Measurements from ENCODE around the gene HVCN1. TPM values are rescaled to one million over a fixed set of nuclear protein-coding genes. Genes with fewer than 3 reads are reported as not detected.

The HVCN1 gene
- total and polyA plus RNA-seq, 2 donors (not counting 1 experiment from before 2014, with no cell fraction given), result 216 to 422 TPM

GRCh38 chr12:110637869-110638441 is 51.0 kb downstream of the HVCN1 start:
- TF ChIP-seq CTCF (IDR thresholded peaks at IDR 0.05), result no peak
- no peak for TF ChIP-seq EZH2 (IDR thresholded peaks at IDR 0.05; ENCODE audit: borderline replicate concordance, insufficient read depth, low read depth, low read length, poor library complexity, severe bottlenecking)
- no peaks in the 10 kb centered on the region for H3K36me3 ChIP-seq (replicated peaks in 1 of 2; ENCODE audit: control extremely low read depth in 1 of 2, control insufficient read depth in 1 of 2, extremely low read depth in 1 of 2, insufficient read depth in 2 of 2, low read length in 1 of 2)
- H3K27ac ChIP-seq (ENCODE audit: low read length in 2 of 2), result peak overlapping the region; percentile 46 to 90
- POLR2A ChIA-PET, result interaction anchor here (0.6 kb wide), 1 partner anchor 16 kb away, joined by 5 read pairs; no protein-coding TSS in a partner anchor
- intact Hi-C loops (cut with micrococcal nuclease), result loop anchor here (2.0 kb wide), 1 partner anchor 17 kb away; no protein-coding TSS in a partner anchor
- H3K79me2 ChIP-seq (ENCODE audit: control insufficient read depth, insufficient read depth, low read length), result peaks cover 83% of the 10 kb centered on the region
- H3K4me2 ChIP-seq (replicated peaks; ENCODE audit: low read depth, low read length, poor library complexity, severe bottlenecking), result peak overlapping the region; percentile 49
- DNase-seq (peak; percentile 50), ATAC-seq (ENCODE audit: low read depth) (peak; percentile 44)
- Mint-ChIP-seq H3K27me3 (no peaks in the 10 kb centered on the region), H3K9me3 (ENCODE audit: insufficient read depth) (no peaks in the 10 kb centered on the region), H3K4me3 (peak overlapping the region; percentile 62), H3K4me1 (peaks cover 86% of the 10 kb centered on the region), H3K27ac (peak overlapping the region; percentile 98)
- H3K9me3 ChIP-seq (ENCODE audit: control extremely low read depth in 1 of 3, control insufficient read depth in 2 of 3, insufficient read depth in 1 of 3, low read length in 2 of 3), result no peaks in the 10 kb centered on the region
- peak overlapping the region; percentile 3 for H2AFZ ChIP-seq (ENCODE audit: insufficient read depth, low read depth, low read length, poor library complexity, severe bottlenecking)
- peaks cover 89 to 96% of the 10 kb centered on the region in 2 donors for H3K4me1 ChIP-seq (ENCODE audit: control insufficient read depth in 2 of 2, insufficient read depth in 2 of 2, low read length in 2 of 2)
- CTCF ChIA-PET, result interaction anchor here (1.4 to 3.9 kb wide), 3 partner anchors 11 to 36 kb away, joined by 5 to 11 read pairs (median 6); no protein-coding TSS in a partner anchor
- H3K4me3 ChIP-seq (ENCODE audit: control extremely low read depth in 1 of 5, extremely low read depth in 1 of 5, insufficient read depth in 1 of 5, low read depth in 2 of 5, low read length in 4 of 5), result no peak overlapping the region
- H3K27me3 ChIP-seq (replicated peaks in 1 of 4; ENCODE audit: control extremely low read depth in 1 of 4, control insufficient read depth in 3 of 4, insufficient read depth in 4 of 4, low read length in 3 of 4), result no peaks in the 10 kb centered on the region
- H3K9ac ChIP-seq (ENCODE audit: low read length), result no peak overlapping the region
- H4K20me1 ChIP-seq (ENCODE audit: control insufficient read depth, insufficient read depth, low read length, poor library complexity, severe bottlenecking), result no peaks in the 10 kb centered on the region
- 86% methylated on average over 2 of the region's 3 CpGs for WGBS (ENCODE audit: insufficient coverage)

GRCh38 chr12:110636516-110636915 is 52.4 kb downstream of the HVCN1 start:
- Mint-ChIP-seq H3K9me3 (ENCODE audit: insufficient read depth) (no peaks in the 10 kb centered on the region), H3K27ac (peak overlapping the region; percentile 98), H3K27me3 (no peaks in the 10 kb centered on the region), H3K4me1 (peaks cover 86% of the 10 kb centered on the region), H3K4me3 (peak overlapping the region; percentile 63)
- H3K27ac ChIP-seq (ENCODE audit: low read length in 2 of 2), result peak overlapping the region; percentile 46 to 90
- H3K4me1 ChIP-seq (ENCODE audit: control insufficient read depth in 2 of 2, insufficient read depth in 2 of 2, low read length in 2 of 2), result peaks cover 87 to 92% of the 10 kb centered on the region in 2 donors
- H4K20me1 ChIP-seq (ENCODE audit: control insufficient read depth, insufficient read depth, low read length, poor library complexity, severe bottlenecking), result no peaks in the 10 kb centered on the region
- H3K27me3 ChIP-seq (replicated peaks in 1 of 4; ENCODE audit: control extremely low read depth in 1 of 4, control insufficient read depth in 3 of 4, insufficient read depth in 4 of 4, low read length in 3 of 4), result no peaks in the 10 kb centered on the region
- peaks cover 87% of the 10 kb centered on the region for H3K79me2 ChIP-seq (ENCODE audit: control insufficient read depth, insufficient read depth, low read length)
- H3K36me3 ChIP-seq (replicated peaks in 1 of 2; ENCODE audit: control extremely low read depth in 1 of 2, control insufficient read depth in 1 of 2, extremely low read depth in 1 of 2, insufficient read depth in 2 of 2, low read length in 1 of 2), result peaks cover 0 to 3% of the 10 kb centered on the region in 2 experiments
- CTCF ChIA-PET, result interaction anchor here (1.2 to 3.9 kb wide), 3 partner anchors 9 to 16 kb away, joined by 5 to 11 read pairs (median 5); no protein-coding TSS in a partner anchor
- peak; percentile 60 for ATAC-seq (ENCODE audit: low read depth)
- intact Hi-C loops (cut with micrococcal nuclease), result loop anchor here (1.0 to 2.0 kb wide), 2 partner anchors 9 to 16 kb away; no protein-coding TSS in a partner anchor
- no peak overlapping the region for H2AFZ ChIP-seq (ENCODE audit: insufficient read depth, low read depth, low read length, poor library complexity, severe bottlenecking)
- H3K9me3 ChIP-seq (ENCODE audit: control extremely low read depth in 1 of 3, control insufficient read depth in 2 of 3, insufficient read depth in 1 of 3, low read length in 2 of 3), result no peaks in the 10 kb centered on the region
- DNase-seq, result peak; percentile 69
- H3K9ac ChIP-seq (ENCODE audit: low read length), result no peak overlapping the region
- peak overlapping the region in 1 of 5 experiments; percentile 2 for H3K4me3 ChIP-seq (ENCODE audit: control extremely low read depth in 1 of 5, extremely low read depth in 1 of 5, insufficient read depth in 1 of 5, low read depth in 2 of 5, low read length in 4 of 5)
- 71% methylated on average over 4 of the region's 5 CpGs for WGBS (ENCODE audit: insufficient coverage)
- POLR2A ChIA-PET, result interaction anchor here (1.4 to 2.3 kb wide), 3 partner anchors 9 to 25 kb away, joined by 3 to 6 read pairs (median 6); no protein-coding TSS in a partner anchor
- TF ChIP-seq CTCF (IDR thresholded peaks at IDR 0.05) (no peak), EZH2 (IDR thresholded peaks at IDR 0.05; ENCODE audit: borderline replicate concordance, insufficient read depth, low read depth, low read length, poor library complexity, severe bottlenecking) (no peak)
- peak overlapping the region; percentile 49 for H3K4me2 ChIP-seq (replicated peaks; ENCODE audit: low read depth, low read length, poor library complexity, severe bottlenecking)
